Middle frontal gyrus (tissue), 1 donor: ENCODE results near the gene SPTBN1.

Experiments used
- DNase-seq: peaks from one replicate; pipeline ENCODE4 v3.0.0-alpha.2; 2015; ENCODE audit warnings: low spot score; ENCODE audit errors: extremely low spot score

SPTBN1 gene

GRCh38 chr2:54455563-54456361, at the start of gene SPTBN1:
TSS of gene SPTBN1 (plus strand) at chr2:54456327. CDS start at chr2:54526419, 70,092 bp downstream.
- DNase-seq: peak; percentile 77

DNA sequence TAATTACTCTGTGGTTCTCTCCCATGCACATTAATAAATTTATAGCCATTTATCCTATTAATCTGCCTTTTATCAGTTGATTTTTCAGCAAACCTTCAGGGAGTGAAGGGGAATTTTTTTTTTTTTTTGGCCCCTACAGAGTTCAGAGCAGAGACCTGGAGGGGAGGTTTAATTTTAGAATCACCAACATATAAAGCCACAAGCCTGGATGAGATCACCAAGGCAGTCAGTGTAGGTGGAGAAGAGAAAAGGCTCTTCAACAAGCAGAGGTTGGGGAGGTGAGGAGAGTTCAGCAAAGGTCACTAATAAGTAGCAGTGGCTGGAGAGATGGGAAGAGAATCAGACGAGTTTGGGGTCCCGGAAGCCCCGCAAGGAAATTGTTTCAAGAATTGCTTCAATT, 48.4 kb upstream of the SPTBN1 start:
- DNase-seq: no peak

DNA sequence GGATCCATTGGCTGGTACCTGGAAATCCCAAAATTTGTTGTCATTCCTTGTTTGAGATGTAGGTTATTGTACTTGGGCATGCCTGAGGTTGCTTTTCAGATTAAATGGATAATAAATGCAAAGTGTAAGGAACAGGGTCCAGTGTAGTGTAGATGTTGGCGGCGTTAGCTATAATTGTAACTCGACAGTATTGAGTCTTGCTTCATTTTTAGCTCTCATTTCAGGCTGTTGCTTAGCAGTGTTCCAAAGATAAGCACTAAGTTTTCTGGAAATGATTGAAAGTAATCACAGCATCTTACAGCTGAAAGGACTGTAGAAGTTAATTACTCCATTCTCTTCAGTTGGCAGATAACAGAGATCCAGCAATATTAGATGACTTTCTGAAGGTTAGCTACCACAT, 47.8 kb upstream of the SPTBN1 start:
- DNase-seq: no peak

DNA sequence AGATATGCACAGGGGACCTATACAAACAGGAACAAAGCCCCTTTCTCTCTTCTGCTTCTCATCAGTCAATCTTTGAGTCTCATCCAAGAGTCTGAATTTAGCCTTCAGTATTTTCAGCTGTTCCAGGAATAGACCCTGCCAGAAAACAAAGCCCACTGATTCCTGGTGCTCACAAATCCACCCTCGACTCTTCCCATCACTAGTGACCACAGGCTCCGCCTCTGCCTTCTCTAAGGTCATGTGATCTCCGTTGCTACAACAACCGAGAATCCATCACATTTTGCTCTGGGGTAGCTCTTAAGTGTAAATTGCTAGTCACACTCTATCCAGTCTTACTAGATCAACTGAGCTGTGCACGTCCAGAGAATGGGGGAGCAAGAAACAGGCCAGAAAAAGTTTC, 46.4 kb upstream of the SPTBN1 start:
- DNase-seq: peak; percentile 36

GRCh38 chr2:54411801-54412354, 44.2 kb upstream of the SPTBN1 start:
- DNase-seq: no peak

- no peak for DNase-seq
Measured at GRCh38 chr2:54416166-54416813, 39.8 kb upstream of the SPTBN1 start.

- no peak for DNase-seq
Measured at GRCh38 chr2:54416938-54417337, 39.2 kb upstream of the SPTBN1 start.

GRCh38 chr2:54417577-54417976, 38.5 kb upstream of the SPTBN1 start:
- DNase-seq: no peak

- no peak for DNase-seq
Measured at GRCh38 chr2:54419388-54419787, 36.7 kb upstream of the SPTBN1 start.

- no peak for DNase-seq
Measured at GRCh38 chr2:54419855-54420523, 36.1 kb upstream of the SPTBN1 start.

- DNase-seq: no peak
Measured at GRCh38 chr2:54420524-54421172, 35.5 kb upstream of the SPTBN1 start.

- DNase-seq: no peak
Measured at GRCh38 chr2:54422072-54422581, 34.0 kb upstream of the SPTBN1 start.

- DNase-seq: no peak
Measured at GRCh38 chr2:54423213-54423612, 32.9 kb upstream of the SPTBN1 start.

- no peak for DNase-seq
Measured at GRCh38 chr2:54424555-54425163, 31.5 kb upstream of the SPTBN1 start.

DNA sequence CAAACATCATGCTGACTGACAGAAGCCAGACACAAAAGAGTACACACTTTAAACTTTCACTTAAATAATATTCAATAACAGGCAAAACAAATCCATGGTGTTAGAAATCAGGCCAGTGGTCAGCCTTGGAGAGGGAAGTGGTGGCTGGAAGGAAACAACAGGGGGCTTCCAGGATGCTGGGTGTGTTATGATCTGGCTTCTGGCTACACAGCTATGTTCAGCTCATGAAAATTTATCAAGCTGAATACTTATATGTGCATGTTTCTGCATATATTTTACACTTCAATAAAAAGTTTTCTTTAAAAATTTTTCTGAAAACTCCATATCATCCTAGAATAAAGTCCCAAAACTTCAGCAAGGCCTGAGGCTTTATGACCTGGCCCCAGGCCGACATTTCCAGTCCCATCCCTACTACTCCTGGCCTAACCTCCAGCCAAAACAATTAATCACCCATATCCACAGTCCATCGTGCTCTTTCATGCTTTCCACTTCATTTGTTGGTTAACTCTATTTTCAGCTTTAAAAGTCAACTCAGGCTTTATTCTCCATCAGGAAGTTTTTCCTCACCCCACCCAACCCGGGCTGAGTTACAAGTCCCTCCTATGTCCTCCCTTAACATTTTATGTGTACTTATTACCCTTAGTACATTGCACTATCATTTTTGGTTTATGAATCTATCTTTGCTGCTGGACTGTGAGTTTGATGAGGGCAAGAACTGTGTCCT, 27.9 kb upstream of the SPTBN1 start:
- DNase-seq: no peak

- DNase-seq: no peak
Measured at GRCh38 chr2:54429054-54429453, 27.1 kb upstream of the SPTBN1 start.

DNA sequence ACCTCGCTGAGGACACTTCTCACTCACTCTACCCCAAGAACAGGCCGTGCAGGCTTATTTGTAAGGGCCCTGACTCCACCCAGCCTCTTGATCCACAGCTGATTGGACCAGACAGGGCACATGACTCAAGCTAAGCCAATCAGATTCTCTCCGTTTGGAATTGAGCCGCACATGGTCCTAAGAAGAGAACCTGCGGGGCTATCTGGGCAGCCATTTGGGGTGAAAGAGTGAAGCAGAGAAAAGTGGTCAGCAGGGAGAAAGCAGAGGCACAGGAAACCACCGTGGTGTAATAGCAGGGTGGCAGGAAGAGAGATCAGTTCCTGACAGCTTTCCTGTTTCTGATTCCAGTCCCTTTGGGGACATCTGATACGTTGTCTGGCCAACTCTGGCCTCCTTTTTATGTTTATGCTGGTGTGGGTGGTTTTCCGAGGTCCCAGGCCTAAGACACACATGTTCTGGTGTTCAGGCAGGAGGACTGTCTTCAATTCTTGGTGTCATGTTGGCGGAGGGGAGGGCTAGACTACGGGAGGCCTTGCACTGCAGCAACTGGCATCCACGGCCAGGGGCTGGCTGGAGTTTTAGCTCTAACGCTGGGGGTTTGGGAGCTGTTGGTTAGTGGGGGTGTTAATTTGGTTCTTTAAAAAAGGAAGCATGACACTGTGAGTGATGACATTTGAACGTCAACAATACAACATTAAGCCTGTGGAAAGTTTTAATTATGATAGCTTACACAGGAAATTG, 26.1 kb upstream of the SPTBN1 start:
- no peak for DNase-seq

- no peak for DNase-seq
Measured at GRCh38 chr2:54430649-54431048, 25.5 kb upstream of the SPTBN1 start.

GRCh38 chr2:54432251-54433015, 23.7 kb upstream of the SPTBN1 start:
- DNase-seq: no peak
